ENCODE measurements around the gene CAPN8.

Gene CAPN8

GRCh38 chr1:223525546-223525945 lies 140.0 kb downstream of the CAPN8 start:
- TF ChIP-seq CTCF (conservative IDR thresholded peaks at IDR 0.05; ENCODE audit: low read depth, low read length), result no peak
- Histone ChIP-seq H3K4me2 (no peak overlapping the region), H3K36me3 (ENCODE audit: insufficient read depth) (no peaks in the 10 kb centered on the region), H3K79me2 (ENCODE audit: insufficient read depth, low read depth) (no peaks in the 10 kb centered on the region), H3K9ac (no peak overlapping the region), H3K4me1 (ENCODE audit: low read depth, poor library complexity, severe bottlenecking) (no peaks in the 10 kb centered on the region), H3K27ac (no peak overlapping the region), H2AFZ (ENCODE audit: low read depth) (no peak overlapping the region), H4K20me1 (ENCODE audit: insufficient read depth) (no peaks in the 10 kb centered on the region), H3K27me3 (ENCODE audit: insufficient read depth, low read depth) (no peaks in the 10 kb centered on the region), H3K4me3 (IDR thresholded peaks at IDR 0.05; ENCODE audit: insufficient read depth, low read depth, low read length) (no peak overlapping the region)

GRCh38 chr1:223524930-223525451 lies 140.5 kb downstream of the CAPN8 start:
- no peak overlapping the region for H3K4me3 ChIP-seq (IDR thresholded peaks at IDR 0.05; ENCODE audit: insufficient read depth, low read depth, low read length)
- no peaks in the 10 kb centered on the region for H3K4me1 ChIP-seq (ENCODE audit: low read depth, poor library complexity, severe bottlenecking)
- H2AFZ ChIP-seq (ENCODE audit: low read depth), result no peak overlapping the region
- H3K79me2 ChIP-seq (ENCODE audit: insufficient read depth, low read depth), result no peaks in the 10 kb centered on the region
- no peak overlapping the region for H3K9ac ChIP-seq
- H4K20me1 ChIP-seq (ENCODE audit: insufficient read depth), result no peaks in the 10 kb centered on the region
- no peaks in the 10 kb centered on the region for H3K36me3 ChIP-seq (ENCODE audit: insufficient read depth)
- H3K4me2 ChIP-seq, result no peak overlapping the region
- no peak overlapping the region for H3K27ac ChIP-seq
- TF ChIP-seq CTCF (conservative IDR thresholded peaks at IDR 0.05; ENCODE audit: low read depth, low read length), result no peak
- H3K27me3 ChIP-seq (ENCODE audit: insufficient read depth, low read depth), result no peaks in the 10 kb centered on the region

- H3K36me3 ChIP-seq (ENCODE audit: insufficient read depth), result no peaks in the 10 kb centered on the region
- H2AFZ ChIP-seq (ENCODE audit: low read depth), result no peak overlapping the region
- H3K27ac ChIP-seq, result no peak overlapping the region
- no peaks in the 10 kb centered on the region for H3K4me1 ChIP-seq (ENCODE audit: low read depth, poor library complexity, severe bottlenecking)
- H3K27me3 ChIP-seq (ENCODE audit: insufficient read depth, low read depth), result no peaks in the 10 kb centered on the region
- H3K9ac ChIP-seq, result no peak overlapping the region
- TF ChIP-seq CTCF (conservative IDR thresholded peaks at IDR 0.05; ENCODE audit: low read depth, low read length), result no peak
- no peak overlapping the region for H3K4me2 ChIP-seq
- H3K4me3 ChIP-seq (IDR thresholded peaks at IDR 0.05; ENCODE audit: insufficient read depth, low read depth, low read length), result no peak overlapping the region
- H4K20me1 ChIP-seq (ENCODE audit: insufficient read depth), result no peaks in the 10 kb centered on the region
- H3K79me2 ChIP-seq (ENCODE audit: insufficient read depth, low read depth), result no peaks in the 10 kb centered on the region
These were observed 144.4 kb downstream of the CAPN8 start for GRCh38 chr1:223521150-223521549.

- Histone ChIP-seq H4K20me1 (ENCODE audit: insufficient read depth) (no peaks in the 10 kb centered on the region), H2AFZ (ENCODE audit: low read depth) (no peak overlapping the region), H3K79me2 (ENCODE audit: insufficient read depth, low read depth) (no peaks in the 10 kb centered on the region), H3K4me1 (ENCODE audit: low read depth, poor library complexity, severe bottlenecking) (no peaks in the 10 kb centered on the region), H3K4me2 (no peak overlapping the region), H3K27me3 (ENCODE audit: insufficient read depth, low read depth) (no peaks in the 10 kb centered on the region), H3K9ac (no peak overlapping the region), H3K27ac (no peak overlapping the region), H3K36me3 (ENCODE audit: insufficient read depth) (no peaks in the 10 kb centered on the region), H3K4me3 (IDR thresholded peaks at IDR 0.05; ENCODE audit: insufficient read depth, low read depth, low read length) (no peak overlapping the region)
- no peak for TF ChIP-seq CTCF (conservative IDR thresholded peaks at IDR 0.05; ENCODE audit: low read depth, low read length)
These were observed 145.3 kb downstream of the CAPN8 start for GRCh38 chr1:223520200-223520599.
